ENCODE measurements around the gene CEACAM16.

DNA sequence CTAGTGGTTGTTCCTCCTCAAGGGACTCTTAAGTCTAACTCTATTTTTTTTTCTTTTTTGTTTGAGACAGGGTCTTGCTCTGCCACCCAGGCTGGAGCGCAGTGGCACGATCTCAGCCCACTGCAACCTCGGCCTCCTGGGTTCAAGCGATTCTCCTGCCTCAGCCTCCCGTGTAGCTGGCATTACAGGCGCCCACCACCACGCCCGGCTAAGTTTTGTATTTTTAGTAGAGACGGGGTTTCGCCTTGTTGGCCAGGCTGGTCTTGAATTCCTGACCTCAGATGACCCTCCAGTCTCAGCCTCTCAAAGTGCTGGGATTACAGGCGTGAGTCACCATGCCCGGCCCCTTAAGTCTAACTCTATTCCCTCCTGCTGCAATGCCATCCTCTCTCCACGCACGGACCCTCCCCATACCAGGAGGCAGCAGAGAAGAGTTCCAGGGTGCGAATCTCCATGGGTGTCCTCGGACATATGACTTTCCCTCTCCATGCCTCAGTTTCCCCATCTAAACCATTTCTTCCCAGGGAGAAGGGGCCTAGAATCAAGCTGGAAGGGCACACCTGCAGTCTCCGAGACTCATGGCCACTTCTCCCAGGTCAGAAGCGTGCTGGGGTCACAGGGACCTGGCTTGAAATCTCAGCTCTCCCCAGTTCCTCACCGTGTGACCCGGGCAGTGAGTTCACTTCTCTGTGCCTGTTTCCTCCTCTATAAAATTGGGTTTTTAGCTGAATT, 43.5 kb downstream of the CEACAM16 start:
- TF ChIP-seq CTCF (IDR thresholded peaks at IDR 0.05) (no peak), POLR2A (IDR thresholded peaks at IDR 0.05) (no peak)
